HepG2 (cell line): ENCODE results near the gene MTA1.

Experiments
- EP300 ChIP-seq, 3 experiments: sonication (generic) in 1 of 3; formaldehyde crosslinking in 1 of 3; IDR thresholded peaks; 2 replicates each; pipeline versions ENCODE4 v1.5.1 to v1.6.1; 2011 to 2020; ENCODE audit warnings: low read depth in 2 of 3, low read length in 2 of 3, borderline replicate concordance in 1 of 3, improper control_type of control experiment in 1 of 3, mild to moderate bottlenecking in 1 of 3, missing genetic modification reagents in 1 of 3, moderate library complexity in 1 of 3
- HES4 ChIP-seq: sonication (generic); formaldehyde crosslinking; IDR thresholded peaks from 2 replicates; pipeline ENCODE4 v1.9.0; 2021; ENCODE audit warnings: mild to moderate bottlenecking, missing genetic modification reagents, borderline replicate concordance
- IRF2 ChIP-seq: IDR thresholded peaks from 2 replicates; pipeline ENCODE4 v1.6.1; 2018; ENCODE audit warnings: missing genetic modification reagents, missing compliant biosample characterization
- MED13 ChIP-seq: sonication (generic); formaldehyde crosslinking; IDR thresholded peaks from 2 replicates; pipeline ENCODE4 v1.5.0; 2020; ENCODE audit warnings: missing genetic modification reagents
- NCOA1 ChIP-seq: sonication (generic); formaldehyde crosslinking; IDR thresholded peaks from 2 replicates; pipeline ENCODE4 v1.9.0; 2021; ENCODE audit warnings: missing genetic modification reagents
- PAX8 ChIP-seq: sonication (generic); formaldehyde crosslinking; IDR thresholded peaks from 2 replicates; pipeline ENCODE4 v1.8.0; 2022; ENCODE audit warnings: mild to moderate bottlenecking, missing genetic modification reagents, borderline replicate concordance
- POLR2A ChIP-seq, 2 experiments: IDR thresholded peaks; 2 replicates each; pipeline ENCODE4 v1.6.1; 2011; ENCODE audit warnings: low read depth in 2 of 2, low read length in 2 of 2, mild to moderate bottlenecking in 1 of 2, moderate library complexity in 1 of 2; ENCODE audit not compliant: insufficient read depth in 1 of 2
- REST ChIP-seq, 2 experiments: IDR thresholded peaks; 2 replicates each; pipeline ENCODE4 v1.6.1; 2011 to 2012; ENCODE audit warnings: low read length in 2 of 2, borderline replicate concordance in 1 of 2, low read depth in 1 of 2, mild to moderate bottlenecking in 1 of 2, moderate library complexity in 1 of 2
- TBL1XR1 ChIP-seq: fragments of 150-350 bp; IDR thresholded peaks from 2 replicates; pipeline ENCODE4 v1.6.1; 2014; ENCODE audit warnings: borderline replicate concordance, low read length; ENCODE audit not compliant: partially characterized antibody
- ZMYM3 ChIP-seq: sonication (generic); formaldehyde crosslinking; IDR thresholded peaks from 2 replicates; pipeline ENCODE4 v1.5.1; 2020; ENCODE audit warnings: mild to moderate bottlenecking, missing genetic modification reagents
- ZNF121 ChIP-seq: sonication (generic); formaldehyde crosslinking; IDR thresholded peaks from 2 replicates; pipeline ENCODE4 v1.5.0; 2020; ENCODE audit warnings: mild to moderate bottlenecking, missing genetic modification reagents
- ZNF780A ChIP-seq: sonication (generic); formaldehyde crosslinking; IDR thresholded peaks from 2 replicates; pipeline ENCODE4 v1.8.0; 2022; ENCODE audit warnings: mild to moderate bottlenecking, missing genetic modification reagents, moderate library complexity
- TF ChIP-seq, protein P1 (sequence below): sonication (generic); formaldehyde crosslinking; IDR thresholded peaks from 2 replicates; pipeline ENCODE4 v1.5.0; 2020; ENCODE audit warnings: mild to moderate bottlenecking, missing genetic modification reagents, moderate library complexity
- TF ChIP-seq, protein P2 (sequence below): IDR thresholded peaks from 2 replicates; pipeline ENCODE4 v1.6.1; 2012; ENCODE audit warnings: inconsistent platforms

- TF ChIP-seq, protein P1, sequence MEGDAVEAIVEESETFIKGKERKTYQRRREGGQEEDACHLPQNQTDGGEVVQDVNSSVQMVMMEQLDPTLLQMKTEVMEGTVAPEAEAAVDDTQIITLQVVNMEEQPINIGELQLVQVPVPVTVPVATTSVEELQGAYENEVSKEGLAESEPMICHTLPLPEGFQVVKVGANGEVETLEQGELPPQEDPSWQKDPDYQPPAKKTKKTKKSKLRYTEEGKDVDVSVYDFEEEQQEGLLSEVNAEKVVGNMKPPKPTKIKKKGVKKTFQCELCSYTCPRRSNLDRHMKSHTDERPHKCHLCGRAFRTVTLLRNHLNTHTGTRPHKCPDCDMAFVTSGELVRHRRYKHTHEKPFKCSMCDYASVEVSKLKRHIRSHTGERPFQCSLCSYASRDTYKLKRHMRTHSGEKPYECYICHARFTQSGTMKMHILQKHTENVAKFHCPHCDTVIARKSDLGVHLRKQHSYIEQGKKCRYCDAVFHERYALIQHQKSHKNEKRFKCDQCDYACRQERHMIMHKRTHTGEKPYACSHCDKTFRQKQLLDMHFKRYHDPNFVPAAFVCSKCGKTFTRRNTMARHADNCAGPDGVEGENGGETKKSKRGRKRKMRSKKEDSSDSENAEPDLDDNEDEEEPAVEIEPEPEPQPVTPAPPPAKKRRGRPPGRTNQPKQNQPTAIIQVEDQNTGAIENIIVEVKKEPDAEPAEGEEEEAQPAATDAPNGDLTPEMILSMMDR (CRISPR knock-in tag): peak; percentile 80
- TF ChIP-seq PAX8 (CRISPR knock-in tag) (no peak), EP300 (IDR thresholded peaks at IDR 0.05; ENCODE audit: low read depth in 2 of 2, low read length in 2 of 2) (peak in 1 of 2 experiments; percentile 40; a peak in 1 of 4 replicates), EP300 (CRISPR knock-in tag; IDR thresholded peaks at IDR 0.05; ENCODE audit: borderline replicate concordance) (no peak; the same call in 1 of the 2 replicates), REST (IDR thresholded peaks at IDR 0.05; ENCODE audit: borderline replicate concordance in 1 of 2, low read depth in 1 of 2, low read length in 2 of 2) (no peak), MED13 (CRISPR knock-in tag) (peak; percentile 65; the same call in 1 of the 2 replicates), HES4 (CRISPR knock-in tag) (peak; percentile 55; the same call in 1 of the 2 replicates), POLR2A (IDR thresholded peaks at IDR 0.05; ENCODE audit: insufficient read depth in 1 of 2, low read depth in 2 of 2, low read length in 2 of 2) (peak in 1 of 2 experiments; percentile 75; a peak in 1 of 4 replicates), ZNF780A (CRISPR knock-in tag) (no peak), NCOA1 (CRISPR knock-in tag) (peak; percentile 77; the same call in 1 of the 2 replicates), TBL1XR1 (no peak), ZNF121 (CRISPR knock-in tag) (peak; percentile 35; the same call in 1 of the 2 replicates), ZMYM3 (no peak), IRF2 (CRISPR knock-in tag) (peak; percentile 66)
- TF ChIP-seq, protein P2, sequence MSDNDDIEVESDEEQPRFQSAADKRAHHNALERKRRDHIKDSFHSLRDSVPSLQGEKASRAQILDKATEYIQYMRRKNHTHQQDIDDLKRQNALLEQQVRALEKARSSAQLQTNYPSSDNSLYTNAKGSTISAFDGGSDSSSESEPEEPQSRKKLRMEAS: peak; percentile 55
Observed at GRCh38 chr14:105490572-105491365, 71.1 kb downstream of the MTA1 start, which contains the start of gene TEDC1.
